GM12865 (cell line): ENCODE results near the gene DAZAP1.

ENCODE experiments used
- DNase-seq: peaks from one replicate; pipeline ENCODE4 v3.0.0; 2010; ENCODE audit warnings: low read depth
- H3K4me3 ChIP-seq: 2 replicates; pipeline ENCODE4 v1.5.1; 2011; ENCODE audit warnings: mild to moderate bottlenecking, low read depth, low read length, control low read depth
- TF ChIP-seq, protein P1 (sequence below): IDR thresholded peaks from 2 replicates; pipeline ENCODE4 v1.5.1; 2011; ENCODE audit warnings: low read length, control low read depth, low read depth, inconsistent platforms; ENCODE audit not compliant: insufficient read depth; ENCODE audit errors: missing control alignments

DAZAP1 gene

DNA sequence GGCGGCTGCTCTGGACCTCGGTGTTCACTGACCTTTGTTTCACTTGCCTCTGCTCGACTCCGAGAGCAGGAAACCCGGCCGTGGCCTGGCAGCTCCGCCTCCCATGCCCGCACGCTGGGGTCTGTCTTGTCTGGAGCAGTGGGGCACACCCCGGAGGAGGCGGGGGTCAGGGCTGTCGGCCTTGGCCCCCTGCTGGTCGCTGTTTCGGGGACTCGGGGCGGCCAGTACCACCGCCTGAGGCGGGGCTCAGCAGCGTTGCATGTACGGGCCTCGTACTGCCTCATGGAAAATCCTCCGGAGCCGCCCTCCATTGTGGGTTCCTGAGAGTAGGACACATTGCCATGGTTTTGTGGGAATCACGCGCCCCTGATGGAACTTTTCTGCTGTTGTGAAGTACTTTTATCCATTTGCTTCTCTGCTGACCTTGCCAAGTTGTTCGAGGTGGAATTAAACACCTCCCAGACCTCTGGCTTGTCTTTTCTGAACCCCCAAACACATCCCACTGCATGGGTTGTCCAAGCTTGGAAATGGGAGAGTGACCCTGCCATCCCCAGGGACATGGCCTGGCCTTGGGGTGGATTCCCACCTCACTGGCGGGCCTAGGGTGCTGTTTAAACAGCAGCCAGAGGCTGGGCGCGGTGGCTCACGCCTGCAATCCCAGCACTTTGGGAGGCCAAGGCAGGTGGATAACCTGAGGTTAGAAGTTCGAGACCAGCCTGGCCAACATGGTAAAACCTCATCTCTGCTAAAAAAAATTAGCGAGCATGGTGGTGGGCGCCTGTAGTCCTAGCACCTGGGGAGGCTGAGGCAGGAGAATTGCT lies 29.2 kb upstream of the DAZAP1 start:
- TF ChIP-seq, protein P1, sequence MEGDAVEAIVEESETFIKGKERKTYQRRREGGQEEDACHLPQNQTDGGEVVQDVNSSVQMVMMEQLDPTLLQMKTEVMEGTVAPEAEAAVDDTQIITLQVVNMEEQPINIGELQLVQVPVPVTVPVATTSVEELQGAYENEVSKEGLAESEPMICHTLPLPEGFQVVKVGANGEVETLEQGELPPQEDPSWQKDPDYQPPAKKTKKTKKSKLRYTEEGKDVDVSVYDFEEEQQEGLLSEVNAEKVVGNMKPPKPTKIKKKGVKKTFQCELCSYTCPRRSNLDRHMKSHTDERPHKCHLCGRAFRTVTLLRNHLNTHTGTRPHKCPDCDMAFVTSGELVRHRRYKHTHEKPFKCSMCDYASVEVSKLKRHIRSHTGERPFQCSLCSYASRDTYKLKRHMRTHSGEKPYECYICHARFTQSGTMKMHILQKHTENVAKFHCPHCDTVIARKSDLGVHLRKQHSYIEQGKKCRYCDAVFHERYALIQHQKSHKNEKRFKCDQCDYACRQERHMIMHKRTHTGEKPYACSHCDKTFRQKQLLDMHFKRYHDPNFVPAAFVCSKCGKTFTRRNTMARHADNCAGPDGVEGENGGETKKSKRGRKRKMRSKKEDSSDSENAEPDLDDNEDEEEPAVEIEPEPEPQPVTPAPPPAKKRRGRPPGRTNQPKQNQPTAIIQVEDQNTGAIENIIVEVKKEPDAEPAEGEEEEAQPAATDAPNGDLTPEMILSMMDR = no peak

DNA sequence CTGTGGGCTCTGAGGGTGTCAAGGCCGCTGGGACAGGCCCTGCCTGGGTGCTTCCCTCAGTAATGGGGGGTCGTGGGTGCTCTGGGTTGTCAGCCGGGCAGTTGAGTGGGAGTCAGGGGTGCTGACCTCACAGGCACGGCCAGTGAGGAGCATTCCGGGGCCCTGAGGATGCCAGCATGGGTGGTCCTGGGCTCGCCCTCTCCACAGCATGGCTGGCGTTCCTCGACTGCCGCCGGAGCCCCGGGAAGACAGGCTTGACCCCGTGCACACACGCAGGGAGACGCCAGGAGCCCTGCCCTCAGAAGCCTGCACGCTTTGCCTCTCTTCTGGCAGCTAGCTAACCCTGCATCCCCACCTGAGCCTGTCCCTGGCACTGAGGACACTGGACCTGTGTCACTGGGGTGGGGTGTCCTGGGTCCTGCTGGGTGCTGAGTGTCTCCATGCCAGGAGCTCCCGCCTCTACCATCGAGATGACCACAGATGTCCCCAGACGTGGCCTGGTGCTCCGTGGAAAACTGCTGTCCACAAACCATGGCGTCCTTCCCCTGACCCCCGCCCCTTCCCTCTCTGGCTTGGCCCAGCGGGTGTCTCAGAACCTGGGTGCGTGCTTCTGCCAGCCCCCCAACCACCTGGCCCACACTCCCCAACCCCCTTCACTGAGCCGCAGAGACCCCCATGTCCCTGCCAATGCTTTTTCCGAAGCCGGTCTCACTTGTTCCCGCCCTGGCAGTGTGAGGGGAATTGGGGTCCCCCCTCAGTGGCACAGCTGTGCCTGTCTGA lies 28.1 kb upstream of the DAZAP1 start:
- no peak for DNase-seq
- H3K4me3 ChIP-seq = no peak overlapping the region
- TF ChIP-seq, protein P1 = no peak

More for the DNA sequence above, 29.2 kb upstream of the DAZAP1 start:
- DNase-seq = no peak
- H3K4me3 ChIP-seq = no peak overlapping the region

DNA sequence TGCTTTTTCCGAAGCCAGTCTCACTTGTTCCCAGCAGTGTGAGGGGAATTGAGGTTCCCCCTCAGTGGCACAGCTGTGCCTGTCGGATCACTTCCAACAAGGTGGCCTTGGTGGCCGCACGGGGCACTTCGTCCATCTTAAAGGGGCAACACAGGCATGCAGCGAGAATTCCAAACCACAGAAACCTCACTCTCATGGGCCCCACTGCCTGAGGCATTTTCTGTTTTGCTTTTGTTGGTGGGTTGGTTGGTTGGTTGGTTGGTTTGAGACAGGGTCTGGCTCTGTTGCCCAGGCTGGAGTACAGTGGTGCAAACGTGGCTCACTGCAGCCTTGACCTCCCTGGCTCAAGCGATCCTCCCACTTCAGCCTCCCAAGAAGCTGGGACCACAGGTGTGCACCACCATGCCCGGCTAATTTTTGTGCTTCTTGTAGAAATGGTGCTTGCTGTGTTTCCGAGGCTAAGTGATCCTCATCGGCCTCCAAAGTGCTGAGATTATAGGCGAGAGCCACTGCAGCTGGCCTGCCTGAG lies 27.4 kb upstream of the DAZAP1 start:
- no peak overlapping the region for H3K4me3 ChIP-seq
- DNase-seq = no peak
- TF ChIP-seq, protein P1 = no peak

- no peak for DNase-seq
- H3K4me3 ChIP-seq = no peak overlapping the region
- TF ChIP-seq, protein P1 = no peak
Observed at GRCh38 chr19:1382250-1382649, 25.1 kb upstream of the DAZAP1 start.

GRCh38 chr19:1383017-1383311 lies 24.4 kb upstream of the DAZAP1 start:
- DNase-seq = no peak
- no peak overlapping the region for H3K4me3 ChIP-seq

DNA sequence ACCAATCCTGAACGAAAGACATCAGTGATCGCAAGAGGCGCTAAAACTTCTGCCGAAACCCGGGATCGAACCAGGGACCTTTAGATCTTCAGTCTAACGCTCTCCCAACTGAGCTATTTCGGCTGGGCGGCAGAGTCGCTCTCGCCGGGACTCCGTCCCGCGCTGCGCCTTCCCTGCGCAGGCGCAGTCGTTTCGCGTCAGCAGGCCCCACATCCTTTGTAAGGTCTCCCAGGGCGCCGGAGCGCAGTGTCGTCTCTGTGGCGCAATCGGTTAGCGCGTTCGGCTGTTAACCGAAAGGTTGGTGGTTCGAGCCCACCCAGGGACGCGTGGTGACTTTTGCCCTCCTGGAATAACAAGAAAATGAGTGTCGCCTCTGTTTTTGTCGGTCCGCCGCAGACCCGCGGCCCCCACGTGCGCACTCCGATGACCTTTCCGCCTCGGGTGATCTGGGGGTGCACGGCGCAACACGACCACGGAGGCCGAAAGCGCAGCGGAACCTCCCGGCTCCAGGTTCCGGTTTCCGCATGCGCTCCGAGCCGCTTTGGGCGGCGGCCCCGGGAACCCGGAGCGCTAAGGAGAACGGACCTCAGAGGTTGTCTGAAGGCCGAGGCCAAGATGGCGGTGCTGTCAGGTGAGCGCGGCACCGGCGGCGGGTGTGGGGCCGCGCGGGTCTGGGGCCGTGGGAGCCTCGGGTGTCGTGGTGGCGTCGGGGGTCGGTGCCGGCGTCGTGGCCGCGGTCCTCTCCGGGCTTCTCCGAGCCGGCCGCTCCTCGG lies 23.9 kb upstream of the DAZAP1 start, which contains the start of gene NDUFS7:
Gene NDUFS7 (plus strand): TSS at position 596 of the 773 bp plus-strand sequence. CDS start 20 bp downstream, at position 616.
- TF ChIP-seq, protein P1 = peak; percentile 15
- peak; percentile 97 for DNase-seq
- peak within 1 kb of the TSS; percentile 78 for H3K4me3 ChIP-seq

More at GRCh38 chr19:1383017-1383311, 24.4 kb upstream of the DAZAP1 start:
- TF ChIP-seq, protein P1 = no peak
